ENCODE results near the gene TNFRSF1B.
A peak's percentile ranks its signal among the peaks of the same experiment; 100 is the strongest.

TNFRSF1B gene

DNA sequence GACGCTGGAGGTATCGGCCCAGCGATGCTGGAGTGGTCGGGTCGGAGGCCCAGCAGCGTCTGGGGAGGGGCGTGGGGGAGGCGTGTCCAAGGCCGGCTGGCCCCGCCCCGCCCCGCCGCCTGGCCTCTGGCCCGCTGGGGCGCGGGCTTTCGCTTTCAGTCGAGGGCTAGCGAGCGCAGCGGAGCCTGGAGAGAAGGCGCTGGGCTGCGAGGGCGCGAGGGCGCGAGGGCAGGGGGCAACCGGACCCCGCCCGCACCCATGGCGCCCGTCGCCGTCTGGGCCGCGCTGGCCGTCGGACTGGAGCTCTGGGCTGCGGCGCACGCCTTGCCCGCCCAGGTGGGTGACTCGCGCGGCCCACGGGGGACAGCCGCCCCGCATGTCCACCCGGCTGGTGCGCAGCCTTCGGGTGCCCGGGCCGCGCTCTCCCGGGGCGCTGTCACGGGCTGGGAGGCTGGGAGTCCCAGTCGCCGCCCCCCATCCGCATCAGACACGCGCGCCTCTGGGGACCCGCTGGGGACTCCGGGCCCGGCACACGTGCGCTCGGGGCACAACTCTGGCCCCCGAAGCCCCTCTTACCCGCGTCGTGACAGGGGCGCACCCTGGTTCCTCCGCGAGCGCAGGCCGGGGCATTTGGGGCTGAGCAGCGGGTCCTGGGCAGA is at the start of gene TNFRSF1B:
TSS of gene TNFRSF1B (plus strand) at position 158 of the 659 bp plus-strand sequence. CDS start at position 259, 101 bp downstream.
- peak; percentile 38 for DNase-seq (ENCODE audit: low read depth, low spot score)

- no peak for DNase-seq (ENCODE audit: low read depth, low spot score)
Measured at GRCh38 chr1:12121212-12122003, 45.4 kb upstream of the TNFRSF1B start.

DNA sequence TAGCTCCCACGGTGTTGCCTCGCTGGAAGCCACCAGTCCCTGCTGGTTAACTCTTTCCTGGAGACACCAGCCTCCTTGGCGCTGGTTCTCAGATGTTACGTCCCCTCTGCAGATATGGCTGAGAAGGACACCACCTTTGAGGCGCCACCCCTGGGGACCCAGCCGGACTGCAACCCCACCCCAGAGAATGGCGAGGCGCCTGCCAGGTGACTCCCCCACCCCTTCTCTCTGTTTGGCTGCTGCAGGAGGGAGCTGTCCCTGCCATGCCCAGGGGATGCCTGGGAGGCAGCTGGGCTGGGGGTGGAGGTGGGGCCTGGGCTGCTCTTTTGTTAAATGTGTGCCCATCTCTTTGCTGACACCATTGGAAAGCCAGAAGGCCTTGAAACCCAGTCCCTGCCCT is 43.6 kb upstream of the TNFRSF1B start:
- DNase-seq (ENCODE audit: low read depth, low spot score), result no peak

DNA sequence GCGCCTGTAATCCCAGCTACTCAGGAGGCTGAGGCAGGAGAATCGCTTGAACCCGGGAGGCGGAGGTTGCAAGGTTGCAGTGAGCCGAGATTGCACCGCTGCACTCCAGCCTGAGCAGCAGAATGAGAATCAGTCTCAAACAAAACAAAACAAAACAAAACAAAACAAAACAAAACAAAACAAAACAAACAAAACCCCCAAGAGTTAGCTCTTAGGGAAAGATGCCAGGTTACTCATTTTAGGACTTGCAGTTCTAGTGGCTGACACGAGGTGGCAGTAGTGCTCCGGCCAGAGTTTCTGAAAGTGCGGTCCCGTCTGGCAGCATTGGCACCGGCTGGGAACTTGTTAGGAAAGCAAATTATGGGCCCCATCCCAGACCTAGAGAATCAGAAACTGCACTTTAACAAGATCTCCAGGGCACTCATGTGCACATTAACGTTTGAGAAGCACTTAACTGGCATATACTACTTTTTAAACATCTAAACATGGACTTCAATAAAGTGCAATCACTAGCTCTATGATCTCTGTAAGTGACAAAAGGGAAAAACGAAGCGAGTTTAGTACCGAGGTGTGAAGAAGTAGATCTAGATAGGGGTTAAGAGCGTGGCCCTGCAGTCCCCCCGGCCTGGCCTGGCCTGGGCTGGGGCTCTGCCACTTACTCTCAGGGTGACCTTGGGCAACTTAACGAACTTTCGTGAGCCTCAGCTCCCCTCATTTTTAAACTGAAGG is 41.9 kb upstream of the TNFRSF1B start:
- DNase-seq (ENCODE audit: low read depth, low spot score), result peak; percentile 58

- DNase-seq (ENCODE audit: low read depth, low spot score), result no peak
Measured at GRCh38 chr1:12125422-12126355, 41.1 kb upstream of the TNFRSF1B start.

DNA sequence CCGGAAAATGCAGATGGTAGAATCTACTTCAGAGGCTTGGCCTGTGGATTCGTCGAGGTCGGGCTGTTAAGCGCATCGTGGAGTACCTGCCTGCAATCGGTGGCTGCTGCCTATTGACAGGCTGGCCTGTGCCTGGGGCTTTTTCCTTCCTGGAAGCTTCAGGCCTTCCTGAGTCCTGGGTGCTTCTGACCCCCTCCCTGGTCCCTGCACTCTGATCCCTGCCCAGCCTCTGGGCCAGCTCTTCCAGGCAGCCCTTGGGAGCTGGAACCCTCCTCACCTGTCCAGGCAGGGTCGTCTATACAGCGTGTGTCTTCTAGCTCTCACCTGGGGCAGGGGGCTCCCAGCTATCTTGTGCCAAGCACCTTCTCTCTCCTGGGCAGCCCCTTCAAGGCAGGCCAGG is 40.0 kb upstream of the TNFRSF1B start:
- no peak for DNase-seq (ENCODE audit: low read depth, low spot score)

- peak; percentile 21 for DNase-seq (ENCODE audit: low read depth, low spot score)
Measured at GRCh38 chr1:12127206-12127810, 39.5 kb upstream of the TNFRSF1B start.

DNA sequence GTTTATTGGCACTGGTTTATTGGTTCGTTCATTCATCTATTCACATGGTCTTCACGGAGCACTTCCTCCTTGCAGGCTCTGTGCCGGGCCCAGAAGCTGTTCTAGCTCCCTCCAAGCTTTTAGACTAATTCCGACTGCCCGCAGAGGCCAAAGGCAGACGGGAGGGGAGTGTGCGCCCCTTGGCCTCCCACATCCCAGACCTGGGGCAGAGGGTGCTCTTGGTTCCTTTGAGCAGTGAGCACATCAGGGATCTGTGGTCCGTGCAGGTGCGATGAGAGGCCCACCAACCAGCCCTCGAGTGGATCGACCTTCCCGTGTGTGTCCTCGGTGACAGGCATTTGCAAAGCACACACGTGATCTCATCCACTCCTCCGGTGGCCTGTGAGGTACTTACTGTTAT is 38.7 kb upstream of the TNFRSF1B start:
- no peak for DNase-seq (ENCODE audit: low read depth, low spot score)

- DNase-seq (ENCODE audit: low read depth, low spot score), result no peak
Measured at GRCh38 chr1:12129624-12130023, 37.2 kb upstream of the TNFRSF1B start.

DNA sequence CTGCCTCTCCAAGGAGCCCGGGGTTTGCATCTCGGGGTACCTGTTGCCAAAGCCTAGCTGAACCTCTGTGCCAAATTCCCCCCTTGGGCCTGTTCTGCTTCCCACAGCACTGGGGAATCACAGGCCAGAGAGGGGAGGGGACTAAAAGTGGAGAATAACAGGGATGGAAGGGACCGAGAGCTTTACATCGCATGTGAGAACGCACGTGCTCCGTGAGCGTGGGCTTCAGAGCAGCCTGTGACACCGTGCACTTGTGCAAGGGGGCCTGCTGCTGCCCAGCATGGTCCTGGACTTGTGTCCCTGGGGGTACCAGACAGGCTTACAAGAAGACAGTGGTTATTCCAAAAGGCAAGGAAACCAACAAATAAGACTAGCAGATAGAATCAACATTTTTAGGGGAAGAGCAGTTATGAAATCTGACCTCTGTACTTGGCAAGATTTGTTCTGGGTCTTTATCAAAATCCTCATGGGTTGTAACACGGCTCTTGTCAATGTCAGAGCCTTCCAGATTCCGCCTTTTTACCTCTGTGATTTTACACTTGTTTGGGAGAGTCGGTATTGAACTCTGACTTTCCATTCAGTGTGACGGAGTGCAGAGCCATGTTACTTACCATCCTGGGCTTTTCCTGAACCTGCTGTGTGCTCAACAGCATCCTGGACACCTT is 36.2 kb upstream of the TNFRSF1B start:
- no peak for DNase-seq (ENCODE audit: low read depth, low spot score)

- DNase-seq (ENCODE audit: low read depth, low spot score), result no peak
Measured at GRCh38 chr1:12132078-12132477, 34.7 kb upstream of the TNFRSF1B start.

DNA sequence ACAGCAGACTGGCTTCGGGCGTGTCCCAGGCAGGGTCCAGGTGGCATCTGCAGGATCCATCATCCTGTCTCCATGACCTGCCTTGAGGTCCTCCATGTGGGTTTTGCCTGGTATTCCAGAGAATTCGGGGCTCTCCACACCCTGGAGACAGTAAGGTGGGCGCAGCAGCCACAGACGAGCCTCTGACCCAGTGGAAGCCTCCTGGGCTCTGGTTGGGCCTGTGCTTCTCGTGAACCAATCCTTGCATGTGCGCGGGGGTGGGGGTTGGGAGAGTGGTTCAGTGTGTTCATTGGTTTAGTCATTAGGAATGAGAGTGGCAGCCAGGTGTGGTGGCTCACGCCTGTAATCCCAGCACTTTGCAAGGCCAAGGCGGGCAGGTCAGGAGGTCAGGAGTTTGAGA is 32.1 kb upstream of the TNFRSF1B start:
- no peak for DNase-seq (ENCODE audit: low read depth, low spot score)

DNA sequence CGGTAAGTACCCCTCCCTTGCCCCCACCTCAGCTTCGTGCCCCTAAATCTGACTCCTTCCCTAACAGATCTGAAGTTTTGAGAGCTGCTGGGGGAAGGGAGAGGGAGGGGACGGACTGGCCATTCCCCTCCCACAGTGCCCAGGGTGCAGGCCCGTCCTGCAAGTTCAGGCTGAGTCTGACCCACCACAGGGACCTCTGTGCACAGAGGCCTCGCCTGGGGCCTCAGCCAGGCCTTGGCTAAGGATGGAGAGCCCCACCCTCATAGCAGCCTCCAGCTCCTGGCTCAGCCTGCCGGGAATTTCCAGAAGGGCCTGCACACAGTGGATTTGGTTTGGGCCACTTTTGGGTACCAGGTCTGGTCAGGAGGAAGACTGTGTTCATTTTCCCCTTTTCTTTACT is 31.2 kb upstream of the TNFRSF1B start:
- no peak for DNase-seq (ENCODE audit: low read depth, low spot score)

GRCh38 chr1:12136916-12137610 is 29.7 kb upstream of the TNFRSF1B start:
- no peak for DNase-seq (ENCODE audit: low read depth, low spot score)

DNA sequence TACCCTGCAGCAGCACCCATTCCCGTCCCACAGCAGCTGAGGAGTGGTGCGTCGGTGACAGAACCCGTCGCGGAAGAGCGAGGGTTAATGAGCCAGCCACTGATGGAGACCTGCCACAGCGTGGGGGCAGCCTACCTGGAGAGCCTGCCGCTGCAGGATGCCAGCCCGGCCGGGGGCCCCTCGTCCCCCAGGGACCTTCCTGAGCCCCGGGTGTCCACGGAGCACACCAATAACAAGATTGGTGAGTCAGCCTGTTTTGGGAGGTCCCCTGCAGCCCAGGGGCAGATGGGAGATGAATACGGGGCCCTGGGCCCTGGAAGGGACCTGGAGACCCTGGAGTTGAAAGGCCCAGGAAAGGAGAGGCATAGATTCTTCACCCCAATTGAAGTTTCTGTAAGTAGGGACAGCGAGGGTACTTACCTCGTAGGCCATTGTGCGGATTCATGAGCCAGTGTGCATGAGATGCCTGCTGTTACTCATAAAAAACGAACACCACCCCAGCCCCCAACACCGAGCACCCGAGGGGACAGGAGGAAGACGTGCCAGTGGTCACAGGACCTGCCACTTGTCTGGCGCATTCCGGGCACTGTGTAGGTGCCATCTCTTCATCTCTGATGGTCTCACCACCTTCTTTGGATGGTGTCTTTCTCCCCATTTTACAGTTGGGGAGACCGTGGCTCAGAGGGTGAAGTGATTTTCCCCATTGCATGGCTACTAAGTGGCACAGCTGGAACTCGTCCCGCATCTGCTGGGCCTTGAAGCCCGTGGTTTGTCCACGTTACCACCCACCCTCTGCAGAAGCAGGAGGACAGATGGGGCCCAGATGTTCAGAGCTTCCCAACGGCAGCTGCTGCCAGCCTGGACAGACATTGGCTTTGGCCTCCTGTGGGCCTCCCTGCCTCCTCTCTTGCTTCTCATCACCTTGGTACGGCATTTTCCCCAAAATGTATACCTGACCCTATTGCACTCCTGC is 28.3 kb upstream of the TNFRSF1B start:
- no peak for DNase-seq (ENCODE audit: low read depth, low spot score)

- no peak for DNase-seq (ENCODE audit: low read depth, low spot score)
Measured at GRCh38 chr1:12140016-12140415, 26.8 kb upstream of the TNFRSF1B start.

GRCh38 chr1:12140515-12141162 is 26.2 kb upstream of the TNFRSF1B start:
- no peak for DNase-seq (ENCODE audit: low read depth, low spot score)

Measured in activated naive CD8-positive, alpha-beta T cell treated with anti-CD3 and anti-CD28 coated beads, Interleukin-2, amount 50 U/mL, for 16 hours (primary cell).